OCI-LY1 (cell line): ENCODE data around the gene ZNF726.

ENCODE experiments used
- EZH2 ChIP-seq: fragments of 200-600 bp; sonication (generic), shearing (Covaris generic); IDR thresholded peaks from 2 replicates; pipeline ENCODE4 v1.8.0; 2017; ENCODE audit warnings: borderline replicate concordance, mixed run types, mild to moderate bottlenecking, antibody characterized with exemption, low read length, moderate library complexity, mixed read lengths
- TF ChIP-seq, protein P1 (sequence below): fragments of 200-600 bp; sonication (generic), shearing (Covaris generic); IDR thresholded peaks from 2 replicates; pipeline ENCODE4 v1.5.1; 2017; ENCODE audit warnings: mild to moderate bottlenecking, antibody characterized with exemption, low read length, moderate library complexity, mixed read lengths

DNA sequence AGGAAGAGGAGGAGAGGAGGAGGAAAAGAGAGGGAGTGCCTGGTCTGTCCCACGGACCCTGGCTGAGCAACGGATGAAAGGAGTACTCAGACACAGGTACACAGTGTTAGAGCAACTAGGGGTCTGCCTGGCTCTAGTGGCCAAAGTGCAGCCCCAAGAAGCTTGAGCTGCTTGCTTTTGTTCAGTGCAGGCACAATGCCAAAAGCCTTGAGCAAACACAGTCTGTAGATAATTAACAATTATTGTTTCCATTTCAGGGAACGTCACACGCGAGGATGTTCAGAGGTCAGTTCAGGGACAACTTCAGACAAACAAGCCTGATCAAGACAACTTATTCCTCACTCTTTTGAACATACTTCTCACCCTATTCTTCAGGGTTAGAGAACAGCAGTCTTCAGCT, 32.2 kb upstream of the ZNF726 start:
- TF ChIP-seq, protein P1, sequence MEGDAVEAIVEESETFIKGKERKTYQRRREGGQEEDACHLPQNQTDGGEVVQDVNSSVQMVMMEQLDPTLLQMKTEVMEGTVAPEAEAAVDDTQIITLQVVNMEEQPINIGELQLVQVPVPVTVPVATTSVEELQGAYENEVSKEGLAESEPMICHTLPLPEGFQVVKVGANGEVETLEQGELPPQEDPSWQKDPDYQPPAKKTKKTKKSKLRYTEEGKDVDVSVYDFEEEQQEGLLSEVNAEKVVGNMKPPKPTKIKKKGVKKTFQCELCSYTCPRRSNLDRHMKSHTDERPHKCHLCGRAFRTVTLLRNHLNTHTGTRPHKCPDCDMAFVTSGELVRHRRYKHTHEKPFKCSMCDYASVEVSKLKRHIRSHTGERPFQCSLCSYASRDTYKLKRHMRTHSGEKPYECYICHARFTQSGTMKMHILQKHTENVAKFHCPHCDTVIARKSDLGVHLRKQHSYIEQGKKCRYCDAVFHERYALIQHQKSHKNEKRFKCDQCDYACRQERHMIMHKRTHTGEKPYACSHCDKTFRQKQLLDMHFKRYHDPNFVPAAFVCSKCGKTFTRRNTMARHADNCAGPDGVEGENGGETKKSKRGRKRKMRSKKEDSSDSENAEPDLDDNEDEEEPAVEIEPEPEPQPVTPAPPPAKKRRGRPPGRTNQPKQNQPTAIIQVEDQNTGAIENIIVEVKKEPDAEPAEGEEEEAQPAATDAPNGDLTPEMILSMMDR: no peak
- no peak for TF ChIP-seq EZH2
